Measurements from ENCODE around the gene SH3TC2.

Gene SH3TC2

DNA sequence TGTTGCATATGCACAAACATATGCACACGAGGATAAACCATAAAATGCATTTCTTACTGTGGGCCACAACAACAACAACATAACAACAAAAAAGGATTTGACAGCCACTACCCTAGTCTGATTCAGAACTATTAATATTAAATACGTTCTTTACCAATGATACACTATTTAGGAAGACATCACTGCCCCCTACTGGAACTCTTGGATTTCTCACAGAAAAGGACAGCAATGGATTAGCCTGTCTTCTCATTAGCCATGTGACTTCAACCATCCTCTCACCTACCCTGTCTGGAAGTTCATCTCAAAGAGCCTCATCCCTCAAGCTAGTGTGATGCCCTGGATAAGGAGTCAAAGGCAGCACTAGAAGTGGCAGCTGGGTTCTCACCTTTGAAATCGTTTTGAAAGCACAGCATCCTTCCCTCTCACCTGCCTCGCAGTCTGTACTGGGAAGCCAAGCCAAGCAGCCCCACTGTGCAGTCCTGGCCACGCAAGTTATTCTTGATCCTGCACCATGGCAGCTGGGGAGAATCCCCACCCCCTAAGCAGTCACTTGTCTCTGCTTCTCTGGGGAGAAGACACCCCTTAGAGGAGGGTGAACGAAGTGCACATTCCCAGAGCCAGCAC, 64.6 kb downstream of the SH3TC2 start:
- CTCF ChIA-PET = interaction anchor here (1.1 kb wide), 1 partner anchor 257 kb away, joined by 3 read pairs; no protein-coding TSS in a partner anchor
- POLR2A ChIA-PET = no interaction called here
- DNase-seq (ENCODE audit: extremely low spot score) = peak; percentile 26
- no peak for TF ChIP-seq FOXK2 (IDR thresholded peaks at IDR 0.05)
- TF ChIP-seq NFRKB (IDR thresholded peaks at IDR 0.05) = no peak
- TF ChIP-seq, protein P1, sequence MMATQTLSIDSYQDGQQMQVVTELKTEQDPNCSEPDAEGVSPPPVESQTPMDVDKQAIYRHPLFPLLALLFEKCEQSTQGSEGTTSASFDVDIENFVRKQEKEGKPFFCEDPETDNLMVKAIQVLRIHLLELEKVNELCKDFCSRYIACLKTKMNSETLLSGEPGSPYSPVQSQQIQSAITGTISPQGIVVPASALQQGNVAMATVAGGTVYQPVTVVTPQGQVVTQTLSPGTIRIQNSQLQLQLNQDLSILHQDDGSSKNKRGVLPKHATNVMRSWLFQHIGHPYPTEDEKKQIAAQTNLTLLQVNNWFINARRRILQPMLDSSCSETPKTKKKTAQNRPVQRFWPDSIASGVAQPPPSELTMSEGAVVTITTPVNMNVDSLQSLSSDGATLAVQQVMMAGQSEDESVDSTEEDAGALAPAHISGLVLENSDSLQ (IDR thresholded peaks at IDR 0.05) = no peak
- TF ChIP-seq CTBP1 (IDR thresholded peaks at IDR 0.05; ENCODE audit: borderline replicate concordance) = no peak
- TF ChIP-seq ZNF384 (IDR thresholded peaks at IDR 0.05) = no peak
- no peak for TF ChIP-seq HDGF (IDR thresholded peaks at IDR 0.05; ENCODE audit: borderline replicate concordance)
- no peak for TF ChIP-seq FOXM1 (IDR thresholded peaks at IDR 0.05; ENCODE audit: borderline replicate concordance)
- TF ChIP-seq TARDBP (IDR thresholded peaks at IDR 0.05) = no peak
- no peak for TF ChIP-seq SUZ12 (IDR thresholded peaks at IDR 0.05)
- no peak for TF ChIP-seq SP1 (IDR thresholded peaks at IDR 0.05)

DNA sequence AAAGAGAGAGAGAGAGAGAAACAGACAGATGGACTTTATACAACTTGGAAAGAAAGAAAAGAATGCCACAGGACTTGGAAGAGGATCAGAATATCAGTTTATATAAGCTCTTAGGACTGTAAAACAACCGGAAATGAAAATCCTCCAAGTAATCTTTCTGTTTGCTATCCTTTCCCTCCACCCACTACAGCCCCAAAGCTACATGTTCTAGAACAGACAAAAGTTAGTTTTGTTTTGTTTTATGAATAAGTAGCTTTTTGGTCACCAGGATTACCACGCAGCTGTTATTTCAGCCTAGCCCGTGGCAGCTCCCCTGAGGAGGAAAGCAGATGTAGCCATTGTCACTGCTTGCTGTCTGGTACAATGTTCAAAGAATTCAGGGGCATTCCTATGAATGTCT, 66.6 kb downstream of the SH3TC2 start:
- DNase-seq (ENCODE audit: extremely low spot score) = no peak
- TF ChIP-seq ZNF384 (IDR thresholded peaks at IDR 0.05) (no peak), FOXM1 (IDR thresholded peaks at IDR 0.05; ENCODE audit: borderline replicate concordance) (no peak), L3MBTL2 (conservative IDR thresholded peaks at IDR 0.05) (no peak)
- TF ChIP-seq, protein P1 (IDR thresholded peaks at IDR 0.05) = no peak
- CTCF ChIA-PET = interaction anchor here (0.6 to 2.3 kb wide), 8 partner anchors 18 to 265 kb away, joined by 3 to 12 read pairs (median 6); no protein-coding TSS in a partner anchor
- POLR2A ChIA-PET = no interaction called here

GRCh38 chr5:148995791-148996190, 67.1 kb downstream of the SH3TC2 start:
- ChIA-PET CTCF (interaction anchor here (0.6 to 2.3 kb wide), 7 partner anchors 18 to 265 kb away, joined by 3 to 12 read pairs (median 6); no protein-coding TSS in a partner anchor), POLR2A (no interaction called here)
- no peak for DNase-seq (ENCODE audit: extremely low spot score)
- TF ChIP-seq FOXM1 (IDR thresholded peaks at IDR 0.05; ENCODE audit: borderline replicate concordance) (no peak), L3MBTL2 (conservative IDR thresholded peaks at IDR 0.05) (no peak), LEF1 (IDR thresholded peaks at IDR 0.05; ENCODE audit: borderline replicate concordance) (no peak), FOXA1 (IDR thresholded peaks at IDR 0.05) (no peak), HDGF (IDR thresholded peaks at IDR 0.05; ENCODE audit: borderline replicate concordance) (no peak), BHLHE40 (IDR thresholded peaks at IDR 0.05; ENCODE audit: borderline replicate concordance) (no peak), ELF4 (IDR thresholded peaks at IDR 0.05) (no peak), TARDBP (IDR thresholded peaks at IDR 0.05) (no peak), FOXK2 (IDR thresholded peaks at IDR 0.05) (no peak)

DNA sequence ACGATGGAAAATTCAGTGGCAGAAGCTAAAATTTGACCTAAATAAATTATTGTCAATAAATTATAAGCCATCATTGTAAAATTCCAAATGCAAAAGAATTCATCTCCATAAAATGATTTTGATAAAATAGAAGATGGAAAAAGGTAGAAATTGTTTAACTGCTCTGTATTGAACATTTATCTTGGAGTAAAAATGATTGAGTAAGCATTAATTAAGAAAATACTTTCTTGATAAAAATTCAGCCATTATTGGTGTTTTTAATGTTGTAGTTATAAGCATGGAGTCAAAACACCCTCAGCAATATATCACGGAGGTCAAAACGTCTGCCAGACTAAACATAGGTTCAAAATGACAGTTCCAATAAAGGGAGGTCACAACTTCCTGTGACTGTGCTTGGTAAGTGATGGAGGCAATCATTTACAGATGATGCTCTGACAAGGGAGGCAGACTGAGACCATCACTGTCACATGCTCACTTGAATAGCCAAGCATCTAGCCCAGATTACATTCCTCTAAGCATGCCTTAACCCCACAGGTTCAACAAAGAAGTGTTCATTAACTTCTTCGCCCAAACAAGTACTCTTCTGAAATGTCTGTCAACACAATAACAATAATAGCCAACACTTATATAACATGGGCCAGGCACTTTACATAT, 69.5 kb downstream of the SH3TC2 start:
- DNase-seq (ENCODE audit: extremely low spot score) = no peak
- ChIA-PET CTCF (no interaction called here), POLR2A (interaction anchor here (0.5 kb wide), 1 partner anchor 17 kb away, joined by 3 read pairs; no protein-coding TSS in a partner anchor)
- TF ChIP-seq HDGF (IDR thresholded peaks at IDR 0.05; ENCODE audit: borderline replicate concordance) (no peak), SP1 (IDR thresholded peaks at IDR 0.05) (no peak), LEF1 (IDR thresholded peaks at IDR 0.05; ENCODE audit: borderline replicate concordance) (no peak), CTBP1 (IDR thresholded peaks at IDR 0.05; ENCODE audit: borderline replicate concordance) (no peak), ELF4 (IDR thresholded peaks at IDR 0.05) (no peak), L3MBTL2 (conservative IDR thresholded peaks at IDR 0.05) (no peak), FOXK2 (IDR thresholded peaks at IDR 0.05) (no peak), NFRKB (IDR thresholded peaks at IDR 0.05) (no peak), ZNF384 (IDR thresholded peaks at IDR 0.05) (no peak), TARDBP (IDR thresholded peaks at IDR 0.05) (no peak), FOXM1 (IDR thresholded peaks at IDR 0.05; ENCODE audit: borderline replicate concordance) (no peak), BHLHE40 (IDR thresholded peaks at IDR 0.05; ENCODE audit: borderline replicate concordance) (no peak), ARNT (IDR thresholded peaks at IDR 0.05) (no peak), SUZ12 (IDR thresholded peaks at IDR 0.05) (no peak), FOXA1 (IDR thresholded peaks at IDR 0.05) (no peak)
- TF ChIP-seq, protein P1 (IDR thresholded peaks at IDR 0.05) = no peak

DNA sequence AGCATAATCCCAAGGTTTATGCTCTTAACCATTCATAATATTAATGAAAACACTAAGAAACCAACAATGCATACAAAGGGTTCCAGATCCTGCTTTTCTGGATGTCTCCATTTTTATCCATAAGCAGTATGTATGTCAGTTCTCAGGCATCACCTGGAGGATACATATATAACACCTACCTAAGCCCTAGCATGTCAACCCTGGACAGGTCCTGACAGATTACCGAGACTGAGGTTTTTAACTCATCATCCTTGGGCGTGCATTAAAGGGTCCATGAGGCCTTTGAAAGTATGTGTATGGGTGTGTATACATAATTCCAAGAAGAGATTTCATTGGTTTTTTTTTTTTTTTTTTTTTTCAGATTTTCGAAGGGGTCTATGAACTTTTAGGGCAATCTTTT, 70.6 kb downstream of the SH3TC2 start:
- no peak for DNase-seq (ENCODE audit: extremely low spot score)
- TF ChIP-seq ARNT (IDR thresholded peaks at IDR 0.05) (no peak), FOXM1 (IDR thresholded peaks at IDR 0.05; ENCODE audit: borderline replicate concordance) (no peak), ELF4 (IDR thresholded peaks at IDR 0.05) (no peak), L3MBTL2 (conservative IDR thresholded peaks at IDR 0.05) (no peak), NFRKB (IDR thresholded peaks at IDR 0.05) (no peak), LEF1 (IDR thresholded peaks at IDR 0.05; ENCODE audit: borderline replicate concordance) (no peak), BHLHE40 (IDR thresholded peaks at IDR 0.05; ENCODE audit: borderline replicate concordance) (no peak), FOXA1 (IDR thresholded peaks at IDR 0.05) (no peak), TARDBP (IDR thresholded peaks at IDR 0.05) (no peak), CTBP1 (IDR thresholded peaks at IDR 0.05; ENCODE audit: borderline replicate concordance) (no peak), FOXK2 (IDR thresholded peaks at IDR 0.05) (no peak), HDGF (IDR thresholded peaks at IDR 0.05; ENCODE audit: borderline replicate concordance) (no peak), SP1 (IDR thresholded peaks at IDR 0.05) (no peak), ZNF384 (IDR thresholded peaks at IDR 0.05) (no peak), SUZ12 (IDR thresholded peaks at IDR 0.05) (no peak)
- TF ChIP-seq, protein P1 (IDR thresholded peaks at IDR 0.05) = no peak
- CTCF ChIA-PET = interaction anchor here (1.6 kb wide), 1 partner anchor 35 kb away, joined by 6 read pairs; no protein-coding TSS in a partner anchor
- POLR2A ChIA-PET = no interaction called here

All from HEK293T (cell line).